HG03135 (cell line): Measurements from ENCODE around the gene AKT2.

Experiments used
- ATAC-seq: cut with Tn5 transposase; IDR thresholded peaks from one replicate; pipeline ENCODE4 v1.9.1; 2021; ENCODE audit warnings: mild to moderate bottlenecking, moderate library complexity; ENCODE audit not compliant: unreplicated experiment

The AKT2 gene

GRCh38 chr19:40255619-40256166, 29.5 kb downstream of the AKT2 start:
- ATAC-seq = no peak

- ATAC-seq = no peak
Measured at GRCh38 chr19:40254714-40255418, 30.3 kb downstream of the AKT2 start.

DNA sequence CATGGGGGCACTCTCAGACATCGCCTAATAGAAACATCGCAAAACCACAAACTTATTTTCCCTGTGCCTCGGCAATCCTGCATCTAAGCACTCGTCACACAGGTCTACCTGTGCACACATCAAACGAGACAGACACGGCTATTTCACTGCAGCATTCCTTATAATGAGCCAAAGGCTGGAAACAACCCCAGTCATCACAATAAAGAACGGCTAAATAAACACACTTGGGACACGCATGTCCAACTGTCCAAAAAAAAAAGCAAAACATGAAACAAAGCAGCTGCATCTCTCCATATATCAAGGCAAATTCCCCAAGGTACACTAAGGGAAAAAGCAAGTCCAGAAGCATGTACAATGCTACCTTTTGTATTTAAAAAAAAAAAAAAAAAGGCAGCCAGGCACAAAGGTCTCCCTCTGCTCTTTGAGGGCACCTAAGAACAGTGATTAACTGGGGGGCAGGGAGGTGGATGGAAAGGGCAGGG, 31.5 kb downstream of the AKT2 start:
- no peak for ATAC-seq

GRCh38 chr19:40252395-40252794, 32.8 kb downstream of the AKT2 start:
- no peak for ATAC-seq

GRCh38 chr19:40251991-40252390, 33.2 kb downstream of the AKT2 start:
- no peak for ATAC-seq

- no peak for ATAC-seq
Measured at GRCh38 chr19:40251244-40251643, 33.9 kb downstream of the AKT2 start.

GRCh38 chr19:40249781-40250180, 35.4 kb downstream of the AKT2 start:
- ATAC-seq = no peak

DNA sequence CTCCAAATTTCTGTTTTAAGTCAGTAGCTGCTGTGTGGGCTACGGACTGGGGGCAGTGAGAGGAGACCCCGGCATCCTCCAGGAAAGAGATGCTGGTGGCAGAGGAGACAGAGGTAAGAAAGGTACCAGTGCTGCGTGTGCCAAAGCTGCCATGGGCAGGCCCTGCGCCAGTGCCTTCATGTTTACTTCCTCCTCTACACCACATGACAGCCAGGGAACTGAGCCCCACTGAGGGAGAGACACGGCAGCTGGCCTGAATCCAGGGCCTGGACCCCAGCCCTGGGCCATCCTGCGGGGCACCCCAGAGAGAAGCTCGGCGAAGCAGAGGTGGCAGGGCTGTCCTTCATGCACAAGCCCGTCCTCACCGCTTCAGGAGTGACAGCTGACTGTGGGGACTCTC, 35.9 kb downstream of the AKT2 start:
- no peak for ATAC-seq

DNA sequence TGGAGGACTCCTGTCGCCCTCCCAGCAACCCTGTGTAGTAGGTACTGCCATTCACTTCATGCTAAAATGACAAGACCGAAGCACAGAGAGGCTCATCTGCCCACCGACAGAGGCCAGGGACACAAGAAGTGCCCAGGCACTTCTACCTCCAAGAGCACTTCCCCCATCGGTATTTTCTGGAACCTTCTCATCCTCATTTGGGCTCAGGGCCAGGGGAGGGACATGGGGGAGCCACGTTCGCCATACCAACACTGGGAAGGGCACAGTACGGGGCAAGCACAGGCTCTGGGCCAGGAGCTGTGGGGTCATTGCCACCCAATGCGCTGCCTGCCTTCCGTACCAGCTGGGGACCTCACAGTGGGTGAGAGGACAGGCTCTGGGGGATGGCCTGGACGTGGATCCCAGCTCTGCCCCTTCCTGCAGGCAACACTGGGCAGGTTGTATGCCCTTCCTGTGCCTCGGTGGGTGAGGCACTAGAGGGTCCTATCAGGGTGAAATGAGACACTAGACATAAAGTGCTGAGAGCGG, 37.3 kb downstream of the AKT2 start:
- no peak for ATAC-seq

- ATAC-seq = no peak
Measured at GRCh38 chr19:40247178-40247577, 38.0 kb downstream of the AKT2 start.

DNA sequence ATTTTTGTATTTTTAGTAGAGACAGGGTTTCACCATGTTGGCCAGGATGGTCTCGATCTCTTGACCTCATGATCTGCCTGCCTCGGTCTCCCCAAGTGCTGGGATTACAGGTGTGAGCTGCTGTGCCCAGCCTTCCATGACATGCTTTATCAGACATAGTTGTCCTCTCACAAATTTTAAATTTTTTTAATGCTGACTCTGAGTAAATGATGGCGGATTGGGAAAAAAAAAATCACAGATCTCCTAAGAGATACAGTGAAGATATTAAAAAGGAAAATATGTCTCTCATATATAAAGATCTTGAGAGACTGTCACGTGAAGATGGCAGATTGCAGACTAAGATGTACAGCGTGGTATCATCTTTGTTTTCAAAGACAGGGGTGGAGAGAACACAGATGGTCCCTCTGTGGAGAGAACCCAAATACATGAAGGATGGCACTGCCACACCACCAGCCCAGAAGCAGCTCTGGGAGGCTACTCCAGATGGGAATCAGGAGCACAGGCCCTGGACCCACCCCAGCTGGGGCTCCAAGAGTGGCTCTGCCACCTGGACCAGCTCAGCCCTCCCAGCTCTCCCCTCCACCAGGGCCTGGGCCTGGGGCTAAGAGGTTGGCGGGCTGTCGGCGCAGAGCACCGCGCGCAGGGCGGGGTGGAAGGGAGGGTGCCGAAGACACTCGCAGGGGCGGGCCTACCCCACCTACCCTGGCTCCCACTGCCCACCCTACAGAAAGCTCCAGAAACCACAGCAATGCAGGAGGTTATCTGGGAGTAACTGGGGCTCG, 38.7 kb downstream of the AKT2 start:
- no peak for ATAC-seq

- no peak for ATAC-seq
Measured at GRCh38 chr19:40245506-40246128, 39.5 kb downstream of the AKT2 start.

DNA sequence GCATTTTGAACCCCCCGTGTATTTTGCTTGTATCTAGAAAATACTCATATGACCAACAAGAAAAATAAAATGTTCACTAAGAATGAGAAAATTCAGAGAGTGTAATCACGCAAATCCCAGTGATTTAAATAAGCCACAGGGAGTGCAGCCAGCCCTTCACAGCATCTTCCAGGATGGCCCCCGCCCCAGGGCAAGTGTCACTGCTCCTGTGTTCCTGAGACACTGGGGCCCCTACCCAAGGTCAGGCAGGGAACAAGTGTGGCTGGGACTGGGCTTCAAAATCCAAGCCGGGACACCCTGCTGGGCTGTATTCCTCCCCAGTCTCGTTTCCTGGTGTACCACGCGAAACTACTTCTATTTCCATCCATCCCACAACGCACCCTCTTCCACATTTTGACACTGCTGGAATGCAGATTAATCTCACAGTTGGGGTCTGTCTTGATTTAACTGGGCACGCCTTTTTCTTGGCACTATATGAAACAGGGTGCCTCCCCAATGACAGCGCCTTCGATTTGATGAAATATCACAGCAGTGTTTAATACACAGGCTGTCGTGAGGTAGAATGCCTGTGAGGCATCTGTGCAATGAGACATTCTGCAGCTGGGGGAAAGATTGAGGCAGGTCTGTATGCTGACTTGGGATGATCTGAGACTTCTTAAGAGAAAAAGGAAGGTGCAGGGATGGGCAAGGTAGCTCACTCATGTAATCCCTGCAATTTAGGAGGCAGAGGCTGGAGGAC, 40.4 kb downstream of the AKT2 start:
- no peak for ATAC-seq

DNA sequence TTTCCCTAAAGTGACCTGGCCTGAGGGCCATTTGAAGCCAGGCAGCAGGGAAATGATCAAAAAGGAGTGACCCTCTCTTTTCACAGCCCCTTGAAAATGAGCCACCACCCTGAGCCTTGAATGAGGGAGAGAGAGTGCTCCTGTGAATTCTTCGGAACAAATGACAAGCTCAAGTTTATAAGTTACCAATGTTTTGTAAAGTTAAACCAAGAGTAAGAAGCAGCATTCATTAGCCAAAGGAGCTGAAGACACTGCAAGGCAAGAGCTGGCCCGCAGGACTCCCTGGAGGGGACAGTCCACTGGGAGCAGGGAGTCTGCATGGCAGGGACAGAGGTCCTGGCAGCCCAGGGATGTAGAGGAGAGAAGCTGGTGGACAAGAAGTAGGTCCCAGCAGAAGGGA, 42.0 kb downstream of the AKT2 start:
- ATAC-seq = no peak

DNA sequence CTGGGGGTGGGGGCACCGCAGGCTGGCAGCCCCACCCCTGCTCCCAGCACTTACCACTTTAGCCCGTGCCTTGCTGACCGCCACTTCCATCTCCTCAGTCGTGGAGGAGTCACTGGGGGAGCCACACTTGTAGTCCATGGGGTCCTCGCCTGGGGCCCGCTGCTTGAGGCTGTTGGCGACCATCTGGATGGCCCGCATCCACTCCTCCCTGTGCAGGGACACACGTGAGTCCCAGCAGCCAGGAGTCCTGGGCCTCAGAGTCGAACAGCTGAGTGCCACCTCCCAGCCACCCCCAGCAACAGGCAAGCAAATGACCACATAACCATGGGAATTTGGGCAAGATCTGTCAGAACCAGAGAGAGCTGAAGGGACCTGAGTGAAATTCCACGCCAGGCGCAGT, 42.7 kb downstream of the AKT2 start:
- no peak for ATAC-seq

- no peak for ATAC-seq
Measured at GRCh38 chr19:40241809-40242384, 43.2 kb downstream of the AKT2 start.

DNA sequence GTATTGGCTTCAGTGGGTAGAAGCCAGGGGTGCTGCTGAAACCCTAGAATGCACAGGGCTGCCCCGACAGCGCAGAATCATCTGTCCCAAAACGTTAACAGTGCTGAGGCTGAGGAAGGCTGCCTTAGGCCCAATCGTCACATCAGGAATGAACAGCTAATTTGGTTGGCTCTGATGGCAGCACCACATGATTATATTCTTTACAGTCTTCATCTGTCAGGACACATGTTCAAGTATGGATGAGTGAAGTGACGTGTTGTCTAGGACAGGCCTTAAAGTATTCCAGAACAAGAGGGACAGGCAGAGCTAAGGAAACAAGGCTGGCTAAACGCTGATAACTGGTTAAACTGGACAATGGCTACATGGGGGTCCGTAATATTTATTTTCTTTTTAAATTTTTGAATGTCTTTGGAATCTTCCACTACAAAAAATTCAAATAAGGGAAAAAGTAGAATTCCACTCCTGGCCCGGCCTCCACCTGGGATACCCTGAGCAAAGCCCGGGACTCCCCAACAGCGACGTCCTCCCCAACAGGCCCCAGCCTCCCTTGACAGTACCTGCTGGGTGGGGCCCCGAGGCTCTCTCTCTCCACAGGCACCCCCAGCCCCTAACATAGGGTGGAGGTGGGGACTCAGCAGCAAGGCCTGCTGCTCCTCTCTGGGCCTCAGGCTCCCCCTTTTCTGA, 43.9 kb downstream of the AKT2 start:
- no peak for ATAC-seq

- no peak for ATAC-seq
Measured at GRCh38 chr19:40240332-40240731, 44.8 kb downstream of the AKT2 start.

DNA sequence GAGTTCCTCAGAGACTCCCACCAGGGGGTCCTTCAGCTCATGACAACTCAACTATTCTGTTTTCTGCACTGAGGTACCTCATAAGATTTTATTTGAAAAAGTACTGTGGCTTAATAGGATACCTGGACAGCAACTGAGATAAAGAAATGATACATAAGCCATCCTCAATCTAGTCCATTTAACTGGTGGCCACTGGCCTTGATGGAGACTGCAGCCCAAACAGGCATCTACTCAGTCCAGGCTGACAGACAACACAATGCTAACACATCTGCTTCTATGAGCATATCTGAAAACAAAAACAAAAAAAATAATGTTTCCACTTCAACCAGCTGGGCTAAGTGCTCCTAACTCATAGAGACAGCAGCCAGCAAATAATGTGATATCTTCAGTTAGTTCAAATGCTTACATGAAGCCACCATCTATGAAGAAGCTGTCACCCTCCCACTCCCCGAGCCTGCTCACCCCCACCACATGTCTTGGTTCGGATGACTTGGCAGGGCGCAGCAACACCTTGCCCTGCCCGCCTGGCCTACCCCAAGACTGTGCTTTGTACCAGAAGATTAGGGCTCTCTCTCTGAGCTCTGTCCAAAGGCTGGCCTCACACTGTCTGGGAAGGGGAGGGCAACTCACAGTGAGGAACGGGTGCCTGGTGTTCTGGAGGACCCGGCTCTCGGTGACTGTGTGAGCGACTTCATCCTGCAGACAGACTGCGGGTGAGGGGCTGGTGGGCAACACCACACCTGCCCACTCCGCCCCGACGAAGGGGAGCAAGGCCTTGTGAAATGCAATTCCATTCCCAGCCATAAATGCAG, 45.5 kb downstream of the AKT2 start:
- no peak for ATAC-seq
